H7 (cell line): ENCODE measurements around the gene PCID2. TPM values are rescaled to one million over a fixed set of nuclear protein-coding genes. Genes with fewer than 3 reads are reported as not detected.

Experiments used
- DNase-seq: peaks from one replicate; pipeline ENCODE4 v3.0.0; 2012
- H3K27me3 ChIP-seq: 2 replicates; pipeline ENCODE4 v1.6.0; 2011; ENCODE audit warnings: mild to moderate bottlenecking, low read length; ENCODE audit not compliant: control insufficient read depth, insufficient read depth
- H3K36me3 ChIP-seq: replicated peaks from 2 replicates; pipeline ENCODE4 v1.5.1; 2011; ENCODE audit warnings: low read length; ENCODE audit not compliant: control insufficient read depth, insufficient read depth
- H3K4me3 ChIP-seq: 2 replicates; pipeline ENCODE4 v1.5.1; 2011; ENCODE audit warnings: low read depth, mild to moderate bottlenecking, control low read depth, low read length, moderate library complexity; ENCODE audit not compliant: insufficient read depth
- total RNA-seq: library from RNA; depleted of rRNA; stranded (reverse); fragments of >200 nt; shearing (Covaris generic); gene quantifications from 2 replicates; pipeline ENCODE4 v1.2.3, GENCODE V29; 2014

PCID2 gene
- total RNA-seq, 1 experiment from 2014 or later, result 82.1 TPM

GRCh38 chr13:113207890-113208420 is 514 bp downstream of the PCID2 start:
- peak; percentile 79 for DNase-seq
- peaks cover 5% of the 10 kb centered on the region for H3K36me3 ChIP-seq
- peak overlapping the region; percentile 91 for H3K4me3 ChIP-seq
- H3K27me3 ChIP-seq, result no peaks in the 10 kb centered on the region

GRCh38 chr13:113207460-113207859 is 1.0 kb downstream of the PCID2 start:
- H3K4me3 ChIP-seq, result peak overlapping the region; percentile 91
- H3K36me3 ChIP-seq, result peaks cover 5% of the 10 kb centered on the region
- no peaks in the 10 kb centered on the region for H3K27me3 ChIP-seq
- no peak for DNase-seq

GRCh38 chr13:113205428-113205931 is 3.0 kb downstream of the PCID2 start:
- Histone ChIP-seq H3K4me3 (no peak overlapping the region), H3K36me3 (peaks cover 3% of the 10 kb centered on the region), H3K27me3 (no peaks in the 10 kb centered on the region)
- no peak for DNase-seq

- H3K36me3 ChIP-seq, result peaks cover 5% of the 10 kb centered on the region
- H3K4me3 ChIP-seq, result no peak overlapping the region
- H3K27me3 ChIP-seq, result no peaks in the 10 kb centered on the region
- no peak for DNase-seq
Observed at GRCh38 chr13:113204378-113204734, 4.1 kb downstream of the PCID2 start.

- H3K4me3 ChIP-seq, result no peak overlapping the region
- DNase-seq, result no peak
- H3K36me3 ChIP-seq, result peaks cover 5% of the 10 kb centered on the region
- H3K27me3 ChIP-seq, result no peaks in the 10 kb centered on the region
Observed at GRCh38 chr13:113203507-113204377, 4.7 kb downstream of the PCID2 start.

- no peak for DNase-seq
- H3K4me3 ChIP-seq, result no peak overlapping the region
- no peaks in the 10 kb centered on the region for H3K27me3 ChIP-seq
- H3K36me3 ChIP-seq, result peaks cover 5% of the 10 kb centered on the region
Observed at GRCh38 chr13:113202912-113203311, 5.6 kb downstream of the PCID2 start.

GRCh38 chr13:113201815-113202214 is 6.7 kb downstream of the PCID2 start:
- no peak for DNase-seq
- no peak overlapping the region for H3K4me3 ChIP-seq
- H3K36me3 ChIP-seq, result peaks cover 13% of the 10 kb centered on the region
- H3K27me3 ChIP-seq, result no peaks in the 10 kb centered on the region

- Histone ChIP-seq H3K27me3 (no peaks in the 10 kb centered on the region), H3K4me3 (no peak overlapping the region), H3K36me3 (peaks cover 27% of the 10 kb centered on the region)
- no peak for DNase-seq
Observed at GRCh38 chr13:113196970-113197737, 11.3 kb downstream of the PCID2 start.

GRCh38 chr13:113195360-113195759 is 13.1 kb downstream of the PCID2 start:
- DNase-seq, result no peak
- Histone ChIP-seq H3K4me3 (no peak overlapping the region), H3K36me3 (peaks cover 32% of the 10 kb centered on the region), H3K27me3 (no peaks in the 10 kb centered on the region)

- peaks cover 37% of the 10 kb centered on the region for H3K36me3 ChIP-seq
- no peak for DNase-seq
- no peak overlapping the region for H3K4me3 ChIP-seq
- no peaks in the 10 kb centered on the region for H3K27me3 ChIP-seq
Observed at GRCh38 chr13:113192902-113193301, 15.6 kb downstream of the PCID2 start.

GRCh38 chr13:113192279-113192678 is 16.2 kb downstream of the PCID2 start:
- no peak for DNase-seq
- no peak overlapping the region for H3K4me3 ChIP-seq
- no peaks in the 10 kb centered on the region for H3K27me3 ChIP-seq
- H3K36me3 ChIP-seq, result peaks cover 34% of the 10 kb centered on the region

GRCh38 chr13:113190181-113190580 is 18.3 kb downstream of the PCID2 start:
- Histone ChIP-seq H3K4me3 (no peak overlapping the region), H3K27me3 (no peaks in the 10 kb centered on the region), H3K36me3 (peaks cover 27% of the 10 kb centered on the region)
- DNase-seq, result no peak

GRCh38 chr13:113187883-113188665 is 20.4 kb downstream of the PCID2 start:
- no peak for DNase-seq
- Histone ChIP-seq H3K27me3 (no peaks in the 10 kb centered on the region), H3K4me3 (no peak overlapping the region), H3K36me3 (peaks cover 29% of the 10 kb centered on the region)

- H3K4me3 ChIP-seq, result no peak overlapping the region
- no peak for DNase-seq
- H3K27me3 ChIP-seq, result no peaks in the 10 kb centered on the region
- peaks cover 24% of the 10 kb centered on the region for H3K36me3 ChIP-seq
Observed at GRCh38 chr13:113187263-113187669, 21.2 kb downstream of the PCID2 start.
